PC-3 (cell line): ENCODE results near the gene CRIM1. TPM values are rescaled to one million over a fixed set of nuclear protein-coding genes. Genes with fewer than 3 reads are reported as not detected.

Experiments used
- ATAC-seq: fragments of 200-7000 bp; cut with Tn5 transposase; 2 replicates; pipeline ENCODE4 v1.9.1; 2020; ENCODE audit warnings: mild to moderate bottlenecking, moderate library complexity
- BruUV-seq: library from RNA; stranded (reverse); fragments of 400-500 nt; replicated peaks from 2 replicates; lab custom pipeline; 2021; lab: Mats Ljungman, UMichigan
- CTCF ChIA-PET: fragments of 300-600 bp; sonication (Branson Sonifier 250); formaldehyde crosslinking; loops from one replicate; lab custom pipeline; 2022; ENCODE audit warnings: antibody characterized with exemption; lab: Charles Lee
- POLR2A ChIA-PET: fragments of 300-600 bp; sonication (Branson Sonifier 250); formaldehyde crosslinking; loops from one replicate; lab custom pipeline; 2022; ENCODE audit warnings: antibody characterized with exemption; ENCODE audit not compliant: unreplicated experiment; lab: Charles Lee
- DNase-seq: peaks from one replicate; pipeline ENCODE4 v3.0.0-alpha.2; 2015
- H2AFZ ChIP-seq: fragments of 300-600 bp; sonication (generic); 2 replicates; pipeline ENCODE4 v1.6.0; 2016; ENCODE audit warnings: antibody characterized with exemption, low read length
- H3F3A ChIP-seq: fragments of 300-600 bp; sonication (generic); one replicate; pipeline ENCODE4 v1.6.0; 2017; ENCODE audit warnings: antibody characterized with exemption, low read length, control low read depth, mild to moderate bottlenecking; ENCODE audit not compliant: unreplicated experiment
- H3K27ac ChIP-seq: fragments of 300-600 bp; sonication (generic); 2 replicates; pipeline ENCODE4 v1.5.1; 2016; ENCODE audit warnings: mild to moderate bottlenecking, low read length
- H3K27me3 ChIP-seq: fragments of 300-600 bp; sonication (generic); 2 replicates; pipeline ENCODE4 v1.6.1; 2016; ENCODE audit warnings: low read length, mixed read lengths
- H3K36me3 ChIP-seq: fragments of 300-600 bp; sonication (generic); 2 replicates; pipeline ENCODE4 v1.6.1; 2016; ENCODE audit warnings: low read depth, mixed run types, low read length, mixed read lengths
- H3K4me1 ChIP-seq: fragments of 300-600 bp; sonication (generic); 2 replicates; pipeline ENCODE4 v1.5.1; 2016; ENCODE audit warnings: low read length; ENCODE audit not compliant: insufficient read depth
- H3K4me2 ChIP-seq: fragments of 300-600 bp; sonication (generic); 2 replicates; pipeline ENCODE4 v1.6.0; 2016; ENCODE audit warnings: low read length
- H3K4me3 ChIP-seq: fragments of 300-600 bp; sonication (generic); 2 replicates; pipeline ENCODE4 v1.5.1; 2016; ENCODE audit warnings: mild to moderate bottlenecking, low read length, mixed read lengths
- H3K79me2 ChIP-seq: fragments of 300-600 bp; sonication (generic); 2 replicates; pipeline ENCODE4 v1.6.1; 2017; ENCODE audit warnings: low read length, mixed read lengths
- H3K9ac ChIP-seq: fragments of 300-600 bp; sonication (generic); 2 replicates; pipeline ENCODE4 v1.6.0; 2016; ENCODE audit warnings: mild to moderate bottlenecking, low read length
- H3K9me2 ChIP-seq: fragments of 300-600 bp; sonication (generic); replicated peaks from 2 replicates; pipeline ENCODE4 v1.6.1; 2016; ENCODE audit warnings: mixed run types, low read length, mixed read lengths
- H3K9me3 ChIP-seq: fragments of 300-600 bp; sonication (generic); 2 replicates; pipeline ENCODE4 v1.6.1; 2016; ENCODE audit warnings: low read length, mixed read lengths
- H4K20me1 ChIP-seq: fragments of 300-600 bp; sonication (generic); 2 replicates; pipeline ENCODE4 v1.6.1; 2016; ENCODE audit warnings: low read length, mixed read lengths
- CTCF ChIP-seq: fragments of 300-600 bp; sonication (generic); conservative IDR thresholded peaks from 2 replicates; pipeline ENCODE4 v1.5.1; 2017; ENCODE audit warnings: antibody characterized with exemption, low read depth, mild to moderate bottlenecking, low read length
- EZH2 ChIP-seq: fragments of 300-600 bp; sonication (generic); IDR thresholded peaks from one replicate; pipeline ENCODE4 v1.6.1; 2017; ENCODE audit warnings: antibody characterized with exemption, mild to moderate bottlenecking, low read length; ENCODE audit not compliant: unreplicated experiment
- EZH2phosphoT487 ChIP-seq: fragments of 300-600 bp; sonication (generic); IDR thresholded peaks from 2 replicates; pipeline ENCODE4 v1.6.1; 2018; ENCODE audit warnings: mild to moderate bottlenecking, antibody characterized with exemption, low read length, borderline replicate concordance
- intact Hi-C: fragments of 100-400 bp; cut with micrococcal nuclease; formaldehyde crosslinking; loops from 2 replicates; pipeline ENCODE4 v1.9.0; 2023
- total RNA-seq: library from RNA; depleted of rRNA; stranded (reverse); fragments of >200 nt; gene quantifications from 2 replicates; pipeline ENCODE4 v1.2.3, GENCODE V29; 2014

The CRIM1 gene
- total RNA-seq, 1 experiment from 2014 or later = 70.7 TPM

GRCh38 chr2:36456227-36457175 is 100.9 kb downstream of the CRIM1 start:
- TF ChIP-seq CTCF (no peak), EZH2 (no peak), EZH2phosphoT487 (no peak)
- no peaks in the 10 kb centered on the region for H3K9me2 ChIP-seq
- no peak overlapping the region for H3K9ac ChIP-seq
- H3K4me2 ChIP-seq = no peak overlapping the region
- no peak for ATAC-seq
- no peak overlapping the region for H3K4me3 ChIP-seq
- H3K9me3 ChIP-seq = no peaks in the 10 kb centered on the region
- H2AFZ ChIP-seq = no peak overlapping the region
- no peaks in the 10 kb centered on the region for H4K20me1 ChIP-seq
- peaks cover 34% of the 10 kb centered on the region for H3K79me2 ChIP-seq
- ChIA-PET POLR2A (no interaction called here), CTCF (interaction anchor here (0.6 kb wide), 1 partner anchor 37 kb away, joined by 3 read pairs; no protein-coding TSS in a partner anchor)
- no peaks in the 10 kb centered on the region for H3F3A ChIP-seq
- intact Hi-C loops = no loop called here
- 0 out of 2 replicates have a peak, but pooled peaks cover 10% of the 10 kb centered on the region for H3K36me3 ChIP-seq
- no peaks in the 10 kb centered on the region for H3K27me3 ChIP-seq
- H3K4me1 ChIP-seq = peaks cover 44% of the 10 kb centered on the region
- DNase-seq = no peak
- BruUV-seq = no TSS peak
- H3K27ac ChIP-seq = no peak overlapping the region

GRCh38 chr2:36458106-36458505 is 102.5 kb downstream of the CRIM1 start:
- ChIA-PET CTCF (no interaction called here), POLR2A (no interaction called here)
- Histone ChIP-seq H3K27me3 (no peaks in the 10 kb centered on the region), H3K27ac (no peak overlapping the region), H3K9me3 (no peaks in the 10 kb centered on the region), H3F3A (no peaks in the 10 kb centered on the region), H3K79me2 (peaks cover 40% of the 10 kb centered on the region), H3K4me3 (no peak overlapping the region), H2AFZ (no peak overlapping the region), H3K4me2 (no peak overlapping the region), H3K4me1 (peaks cover 42% of the 10 kb centered on the region), H4K20me1 (no peaks in the 10 kb centered on the region), H3K9me2 (no peaks in the 10 kb centered on the region), H3K9ac (no peak overlapping the region), H3K36me3 (0 out of 2 replicates have a peak, but pooled peaks cover 4% of the 10 kb centered on the region)
- TF ChIP-seq EZH2 = no peak
- TF ChIP-seq CTCF = no peak
- TF ChIP-seq EZH2phosphoT487 = no peak
- intact Hi-C loops = no loop called here
- DNase-seq (no peak), ATAC-seq (no peak)
- BruUV-seq = no TSS peak
